Sigmoid colon (tissue), 7 donors: ENCODE data around the gene CYB561D1. TPM values are rescaled to one million over a fixed set of nuclear protein-coding genes. Genes with fewer than 3 reads are reported as not detected.

ENCODE experiments used
- DNase-seq: peaks from one replicate; pipeline ENCODE4 v3.0.0-alpha.2; 2019
- H3K27ac ChIP-seq, 4 donors: fragments of 200-600 bp; sonication (generic); one replicate each; pipeline ENCODE4 v1.5.1; 2016 to 2019; ENCODE audit warnings: mild to moderate bottlenecking in 1 of 4
- H3K27me3 ChIP-seq, 3 donors: fragments of 200-600 bp; sonication (generic); one replicate each; pipeline ENCODE4 v1.5.1; 2019; ENCODE audit warnings: mild to moderate bottlenecking in 1 of 3
- H3K36me3 ChIP-seq, 4 donors: fragments of 200-600 bp; sonication (generic); one replicate each; pipeline ENCODE4 v1.5.1; 2016 to 2019
- H3K4me1 ChIP-seq, 4 donors: fragments of 200-600 bp; sonication (generic); one replicate each; pipeline ENCODE4 v1.5.1; 2017 to 2019
- H3K4me3 ChIP-seq, 4 donors: fragments of 200-600 bp; sonication (generic); one replicate each; pipeline ENCODE4 v1.5.1; 2017 to 2019; ENCODE audit warnings: mild to moderate bottlenecking in 2 of 4, moderate library complexity in 1 of 4
- H3K9me3 ChIP-seq, 4 donors: fragments of 200-600 bp in 3 of 4; sonication (generic) in 3 of 4; one replicate each; pipeline versions ENCODE4 v1.5.1 to v1.6.1; 2013 to 2019
- EP300 ChIP-seq, 4 donors: sonication (generic); formaldehyde crosslinking; IDR thresholded peaks; one replicate each; pipeline ENCODE4 v1.6.1; 2017; ENCODE audit warnings: antibody characterized with exemption in 4 of 4
- POLR2A ChIP-seq, 2 donors: fragments of 450-650 bp; IDR thresholded peaks; one replicate each; pipeline ENCODE4 v1.6.1; 2016; ENCODE audit warnings: antibody characterized with exemption in 2 of 2, mild to moderate bottlenecking in 2 of 2, moderate library complexity in 2 of 2
- POLR2AphosphoS5 ChIP-seq, 4 donors: sonication (generic); formaldehyde crosslinking; IDR thresholded peaks; one replicate each; pipeline ENCODE4 v1.6.1; 2017; ENCODE audit warnings: antibody characterized with exemption in 4 of 4
- WGBS, 2 donors: extraction: QIAGEN DNeasy Blood & Tissue Kit; methylation state at CpG; one replicate each; pipeline ENCODE4 v1.1.7; 2013; 5-methylcytosine and 5-hydroxymethylcytosine counted together
- intact Hi-C: fragments of 100-400 bp; cut with DNase I; formaldehyde crosslinking; loops from one replicate; pipeline ENCODE4 v1.15.1; 2023
- polyA plus RNA-seq, 3 donors: library from polyadenylated mRNA; stranded (reverse); fragments of 200-250 nt; gene quantifications; one replicate each; pipeline ENCODE4 v1.2.3, GENCODE V29; 2013
- total RNA-seq, 4 donors: library from RNA; depleted of rRNA; stranded (reverse); fragments of >200 nt; gene quantifications; one replicate each; pipeline ENCODE4 v1.1.0, GENCODE V29; 2016
- TF ChIP-seq, protein P1 (sequence below), 4 experiments: fragments of 450-650 bp in 3 of 4; fragments of 200-600 bp in 1 of 4; IDR thresholded peaks; one replicate each; pipeline ENCODE4 v1.5.1; 2016 to 2019; ENCODE audit warnings: antibody characterized with exemption in 4 of 4, mild to moderate bottlenecking in 3 of 4, moderate library complexity in 2 of 4
- donor health status: healthy with polysubstance abuse.
- donor health status: Bipolar disorder and iron deficiency.
- donor health status: healthy.

Gene CYB561D1
- total and polyA plus RNA-seq, 7 donors = 1.8 to 12.5 (median 5.2) TPM

DNA sequence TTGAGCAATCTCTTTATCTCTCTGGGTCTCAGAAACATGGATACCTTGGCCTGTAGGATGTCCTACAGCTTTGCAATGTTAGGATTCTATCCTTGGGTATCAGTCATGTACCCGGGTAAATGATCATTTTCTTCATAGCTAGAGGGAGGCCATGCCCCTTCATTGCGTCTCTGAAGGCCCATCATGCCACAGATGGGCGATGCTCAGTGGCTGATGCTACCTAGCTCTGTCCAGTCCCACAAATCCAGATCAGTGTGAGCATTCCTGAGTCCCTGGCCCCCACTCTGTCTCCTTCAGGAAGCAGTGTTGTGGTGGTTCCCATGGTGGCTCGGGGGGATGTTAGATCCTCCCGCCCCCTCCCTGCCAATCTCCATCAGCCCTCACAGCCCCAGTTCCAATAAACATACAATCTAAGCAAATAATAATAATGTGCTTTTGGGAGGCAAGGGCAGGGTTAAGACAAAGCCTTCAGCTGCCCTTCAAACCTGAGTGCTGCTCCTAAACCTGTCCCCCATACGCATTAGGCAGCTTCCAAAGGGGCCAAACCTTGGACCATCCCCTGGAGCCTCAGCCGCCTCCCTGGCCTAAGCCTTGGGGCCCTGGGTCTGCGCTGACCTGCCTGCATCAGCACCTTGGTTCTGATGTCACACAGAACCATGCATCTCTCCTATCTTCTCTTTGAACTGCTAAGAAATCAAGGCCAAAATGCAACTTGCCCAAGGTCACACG is 45.1 kb downstream of the CYB561D1 start:
- 94% methylated on average over 9 of the region's 9 CpGs for WGBS, 2 donors
- intact Hi-C loops = loop anchor here (10.0 kb wide), 1 partner anchor 264 kb away; no protein-coding TSS in a partner anchor
- no peaks in the 10 kb centered on the region for H3K9me3 ChIP-seq

DNA sequence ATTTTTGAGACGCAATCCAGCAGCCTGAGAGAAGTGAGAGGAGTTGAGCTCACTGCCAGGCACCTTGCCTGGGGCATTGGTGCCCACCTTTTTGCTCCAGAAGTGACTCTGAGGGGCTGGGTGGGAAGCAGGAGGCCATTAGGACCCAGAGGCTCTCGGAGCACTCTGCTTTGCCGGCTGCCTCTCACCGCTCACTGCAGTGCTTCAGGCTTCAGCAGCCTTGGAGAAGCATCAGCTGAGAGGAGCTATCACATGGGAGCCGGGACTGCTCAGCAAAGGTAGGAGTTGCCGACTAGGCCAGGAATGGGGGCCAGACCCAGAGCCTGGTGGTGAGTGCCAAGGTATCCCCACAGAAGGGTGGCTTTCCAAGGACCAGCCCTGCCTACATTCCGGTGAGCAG is 45.8 kb downstream of the CYB561D1 start, which contains the start of gene GPR61:
GPR61 (plus strand) TSS at position 197 of the 400 bp plus-strand sequence. CDS start 3,151 bp downstream, outside the sequence.
- Histone ChIP-seq H3K9me3 (no peaks in the 10 kb centered on the region), H3K36me3 (no peaks in the 10 kb centered on the region), H3K4me1 (peaks cover 0 to 18% (median 14%) of the 10 kb centered on the region in 4 donors), H3K27me3 (no peaks in the 10 kb centered on the region), H3K4me3 (no peak within 1 kb of the TSS), H3K27ac (no peak within 1 kb of the TSS)
- no peak for DNase-seq
- TF ChIP-seq, protein P1, sequence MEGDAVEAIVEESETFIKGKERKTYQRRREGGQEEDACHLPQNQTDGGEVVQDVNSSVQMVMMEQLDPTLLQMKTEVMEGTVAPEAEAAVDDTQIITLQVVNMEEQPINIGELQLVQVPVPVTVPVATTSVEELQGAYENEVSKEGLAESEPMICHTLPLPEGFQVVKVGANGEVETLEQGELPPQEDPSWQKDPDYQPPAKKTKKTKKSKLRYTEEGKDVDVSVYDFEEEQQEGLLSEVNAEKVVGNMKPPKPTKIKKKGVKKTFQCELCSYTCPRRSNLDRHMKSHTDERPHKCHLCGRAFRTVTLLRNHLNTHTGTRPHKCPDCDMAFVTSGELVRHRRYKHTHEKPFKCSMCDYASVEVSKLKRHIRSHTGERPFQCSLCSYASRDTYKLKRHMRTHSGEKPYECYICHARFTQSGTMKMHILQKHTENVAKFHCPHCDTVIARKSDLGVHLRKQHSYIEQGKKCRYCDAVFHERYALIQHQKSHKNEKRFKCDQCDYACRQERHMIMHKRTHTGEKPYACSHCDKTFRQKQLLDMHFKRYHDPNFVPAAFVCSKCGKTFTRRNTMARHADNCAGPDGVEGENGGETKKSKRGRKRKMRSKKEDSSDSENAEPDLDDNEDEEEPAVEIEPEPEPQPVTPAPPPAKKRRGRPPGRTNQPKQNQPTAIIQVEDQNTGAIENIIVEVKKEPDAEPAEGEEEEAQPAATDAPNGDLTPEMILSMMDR (IDR thresholded peaks at IDR 0.05) = no peak
- 66 to 67% methylated on average over 7 of the region's 7 CpGs for WGBS, 2 donors
- intact Hi-C loops = loop anchor here (10.0 kb wide), 1 partner anchor 265 kb away; no protein-coding TSS in a partner anchor

More for the DNA sequence above, 45.1 kb downstream of the CYB561D1 start:
- no peak for TF ChIP-seq POLR2A (IDR thresholded peaks at IDR 0.05)
- TF ChIP-seq EP300 (IDR thresholded peaks at IDR 0.05) = no peak
- TF ChIP-seq, protein P1 (IDR thresholded peaks at IDR 0.05) = no peak
- no peak for TF ChIP-seq POLR2AphosphoS5 (IDR thresholded peaks at IDR 0.05)
- Histone ChIP-seq H3K4me3 (no peak overlapping the region), H3K36me3 (no peaks in the 10 kb centered on the region), H3K4me1 (peaks cover 0 to 18% (median 14%) of the 10 kb centered on the region in 4 donors), H3K27ac (no peak overlapping the region), H3K27me3 (no peaks in the 10 kb centered on the region)
- DNase-seq = no peak

DNA sequence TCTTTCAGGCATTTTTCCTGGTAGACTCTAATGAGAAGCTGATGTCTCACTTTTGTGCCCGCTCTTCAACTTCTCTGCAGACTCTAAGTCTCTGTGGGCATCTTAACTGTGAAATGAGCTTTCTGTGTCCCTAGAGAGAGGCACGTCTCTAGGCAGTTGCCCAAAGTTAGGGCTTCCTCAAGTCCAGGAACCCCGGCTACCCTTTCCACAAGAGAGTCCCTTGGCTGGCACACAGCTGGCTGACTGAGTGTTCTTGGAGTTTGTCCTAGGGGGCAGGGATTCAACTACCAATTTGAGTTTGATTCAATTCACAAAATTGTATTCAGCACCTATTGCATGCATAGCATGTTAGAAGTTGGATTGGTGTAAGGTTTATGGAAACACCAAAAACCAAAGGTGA is 47.2 kb downstream of the CYB561D1 start:
- no peak for DNase-seq
- no peak overlapping the region for H3K4me3 ChIP-seq
- H3K36me3 ChIP-seq = no peaks in the 10 kb centered on the region
- H3K27me3 ChIP-seq = no peaks in the 10 kb centered on the region
- no peaks in the 10 kb centered on the region for H3K9me3 ChIP-seq
- peaks cover 0 to 9% (median 6%) of the 10 kb centered on the region in 4 donors for H3K4me1 ChIP-seq
- WGBS, 2 donors = 82 to 84% methylated on average over 3 of the region's 3 CpGs
- intact Hi-C loops = no loop called here
- H3K27ac ChIP-seq = no peak overlapping the region
- TF ChIP-seq, protein P1 (IDR thresholded peaks at IDR 0.05) = no peak
- TF ChIP-seq EP300 (IDR thresholded peaks at IDR 0.05) (no peak), POLR2A (IDR thresholded peaks at IDR 0.05) (no peak), POLR2AphosphoS5 (IDR thresholded peaks at IDR 0.05) (no peak)

DNA sequence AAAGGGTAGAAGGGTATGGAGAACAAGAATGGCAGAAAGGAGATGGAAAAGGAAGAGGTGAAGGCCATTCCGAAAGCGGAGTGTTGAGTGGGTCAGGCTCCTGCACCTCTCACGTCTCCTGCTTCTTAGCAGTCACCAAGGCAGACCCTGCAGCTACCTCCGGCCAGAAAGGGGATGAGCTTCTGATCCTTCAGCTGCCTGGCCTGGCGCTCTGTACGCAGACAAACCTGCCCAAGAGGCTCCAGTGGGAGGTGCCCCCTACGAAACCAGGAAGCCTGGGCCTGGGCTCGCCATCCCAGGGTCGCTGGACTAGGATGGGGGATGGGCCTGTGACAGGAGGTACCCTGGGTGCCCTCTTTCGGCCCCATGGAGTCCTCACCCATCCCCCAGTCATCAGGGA is 48.8 kb downstream of the CYB561D1 start:
- no peaks in the 10 kb centered on the region for H3K36me3 ChIP-seq
- intact Hi-C loops = no loop called here
- H3K27ac ChIP-seq = no peak overlapping the region
- H3K27me3 ChIP-seq = no peaks in the 10 kb centered on the region
- no peaks in the 10 kb centered on the region for H3K9me3 ChIP-seq
- H3K4me3 ChIP-seq = no peak overlapping the region
- WGBS, 2 donors = 88 to 89% methylated on average over 10 of the region's 10 CpGs
- DNase-seq = no peak
- peaks cover 0 to 13% (median 12%) of the 10 kb centered on the region in 4 donors for H3K4me1 ChIP-seq
- TF ChIP-seq EP300 (IDR thresholded peaks at IDR 0.05) (no peak), POLR2AphosphoS5 (IDR thresholded peaks at IDR 0.05) (no peak), POLR2A (IDR thresholded peaks at IDR 0.05) (no peak)
- TF ChIP-seq, protein P1 (IDR thresholded peaks at IDR 0.05) = no peak
